GM12865 (cell line): ENCODE measurements around the gene SCAMP4.
A peak's percentile ranks its signal among the peaks of the same experiment; 100 is the strongest.

ENCODE experiments used
- DNase-seq: peaks from one replicate; pipeline ENCODE4 v3.0.0; 2010; ENCODE audit warnings: low read depth
- H3K4me3 ChIP-seq: 2 replicates; pipeline ENCODE4 v1.5.1; 2011; ENCODE audit warnings: mild to moderate bottlenecking, low read depth, low read length, control low read depth
- TF ChIP-seq, protein P1 (sequence below): IDR thresholded peaks from 2 replicates; pipeline ENCODE4 v1.5.1; 2011; ENCODE audit warnings: low read length, control low read depth, low read depth, inconsistent platforms; ENCODE audit not compliant: insufficient read depth; ENCODE audit errors: missing control alignments

Gene SCAMP4, protein sequence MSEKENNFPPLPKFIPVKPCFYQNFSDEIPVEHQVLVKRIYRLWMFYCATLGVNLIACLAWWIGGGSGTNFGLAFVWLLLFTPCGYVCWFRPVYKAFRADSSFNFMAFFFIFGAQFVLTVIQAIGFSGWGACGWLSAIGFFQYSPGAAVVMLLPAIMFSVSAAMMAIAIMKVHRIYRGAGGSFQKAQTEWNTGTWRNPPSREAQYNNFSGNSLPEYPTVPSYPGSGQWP

DNA sequence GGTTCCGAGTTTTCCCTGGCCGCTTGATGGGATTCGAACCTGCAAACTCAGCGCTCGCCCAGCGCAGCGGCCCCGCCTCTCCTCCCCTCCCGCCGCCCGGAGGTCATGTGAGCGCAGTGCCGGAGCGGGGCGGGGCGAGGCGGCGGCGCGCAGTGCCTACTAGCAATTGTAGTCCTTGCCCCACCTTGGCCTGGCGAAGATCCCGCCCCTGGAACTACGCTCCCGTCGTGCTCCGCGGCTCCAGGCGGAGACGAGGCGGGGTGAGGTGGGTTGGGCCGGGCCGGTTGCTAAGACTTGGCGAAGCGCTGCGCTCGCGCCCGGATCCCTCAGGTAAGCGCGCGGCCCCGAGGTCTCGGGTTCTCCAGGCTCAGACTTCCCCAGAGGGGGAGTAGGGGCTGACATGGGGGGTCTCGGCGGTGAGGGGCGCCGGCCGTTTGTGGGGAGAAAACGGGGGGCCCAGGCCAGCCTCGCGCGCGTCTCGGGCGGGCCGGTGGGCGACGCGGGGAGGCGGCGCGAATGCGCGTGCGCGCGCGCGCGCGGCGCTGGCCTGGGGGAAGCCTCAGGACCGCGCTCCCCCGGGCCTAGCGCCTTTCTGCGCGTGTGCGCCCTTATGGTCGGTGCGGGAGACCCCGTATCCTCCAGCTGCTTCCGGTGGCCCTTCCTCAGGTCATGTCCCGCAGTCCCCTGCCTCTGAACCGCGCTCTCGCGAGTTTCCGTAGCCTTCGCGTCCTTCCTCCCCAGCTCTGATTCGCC is at the start of gene SCAMP4, which contains the start of gene ADAT3:
Gene SCAMP4, plus strand, starts transcription at position 290 of the 753 bp plus-strand sequence. CDS start 9,621 bp downstream, outside the sequence.
Gene ADAT3, plus strand, starts transcription at position 290 of the 753 bp plus-strand sequence. CDS start 6,649 bp downstream, outside the sequence.
- H3K4me3 ChIP-seq: peak within 1 kb of the TSS; percentile 68
- TF ChIP-seq, protein P1, sequence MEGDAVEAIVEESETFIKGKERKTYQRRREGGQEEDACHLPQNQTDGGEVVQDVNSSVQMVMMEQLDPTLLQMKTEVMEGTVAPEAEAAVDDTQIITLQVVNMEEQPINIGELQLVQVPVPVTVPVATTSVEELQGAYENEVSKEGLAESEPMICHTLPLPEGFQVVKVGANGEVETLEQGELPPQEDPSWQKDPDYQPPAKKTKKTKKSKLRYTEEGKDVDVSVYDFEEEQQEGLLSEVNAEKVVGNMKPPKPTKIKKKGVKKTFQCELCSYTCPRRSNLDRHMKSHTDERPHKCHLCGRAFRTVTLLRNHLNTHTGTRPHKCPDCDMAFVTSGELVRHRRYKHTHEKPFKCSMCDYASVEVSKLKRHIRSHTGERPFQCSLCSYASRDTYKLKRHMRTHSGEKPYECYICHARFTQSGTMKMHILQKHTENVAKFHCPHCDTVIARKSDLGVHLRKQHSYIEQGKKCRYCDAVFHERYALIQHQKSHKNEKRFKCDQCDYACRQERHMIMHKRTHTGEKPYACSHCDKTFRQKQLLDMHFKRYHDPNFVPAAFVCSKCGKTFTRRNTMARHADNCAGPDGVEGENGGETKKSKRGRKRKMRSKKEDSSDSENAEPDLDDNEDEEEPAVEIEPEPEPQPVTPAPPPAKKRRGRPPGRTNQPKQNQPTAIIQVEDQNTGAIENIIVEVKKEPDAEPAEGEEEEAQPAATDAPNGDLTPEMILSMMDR: no peak
- DNase-seq: peak; percentile 100

DNA sequence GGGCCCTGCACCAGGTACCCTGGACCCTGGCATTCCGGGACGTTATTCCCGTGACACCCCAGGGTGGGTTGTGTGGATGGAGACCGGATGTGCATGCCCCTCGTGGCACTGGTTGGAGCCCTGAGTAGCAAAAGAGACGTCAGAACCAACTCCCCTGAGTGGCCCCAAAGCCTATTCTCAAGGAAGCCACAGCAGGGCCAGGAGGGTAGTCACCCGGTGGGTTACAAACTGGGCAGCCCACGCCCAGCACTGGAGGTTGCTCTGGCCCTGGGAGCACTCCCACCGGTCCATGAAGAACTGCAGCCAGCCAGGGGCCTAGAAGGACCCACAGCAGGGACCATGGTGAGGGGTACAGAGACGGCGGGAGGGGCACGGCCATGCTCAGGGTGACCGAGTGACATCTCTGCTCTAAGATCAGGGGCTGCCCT is 49.4 kb upstream of the SCAMP4 start:
- TF ChIP-seq, protein P1: no peak
- DNase-seq: peak; percentile 57
- H3K4me3 ChIP-seq: peak overlapping the region; percentile 95

DNA sequence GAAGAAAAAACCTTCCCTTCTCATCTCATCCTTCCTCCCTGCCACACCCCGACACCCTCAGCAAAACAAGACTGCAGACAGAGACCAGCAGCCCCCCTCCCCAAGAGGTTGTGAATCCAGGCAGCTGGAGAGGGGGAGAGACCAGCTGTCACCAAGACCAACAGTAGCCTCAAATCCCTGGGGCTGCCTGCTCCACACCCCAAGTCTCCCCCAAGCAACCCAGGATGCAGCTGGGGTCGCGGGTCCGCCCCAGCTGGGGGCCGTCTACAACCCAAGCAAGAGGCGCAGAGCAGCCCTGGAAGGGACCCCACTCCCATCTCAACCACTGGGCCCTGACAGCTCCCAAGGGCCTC is 48.9 kb upstream of the SCAMP4 start:
- H3K4me3 ChIP-seq: peak overlapping the region; percentile 95
- TF ChIP-seq, protein P1: no peak
- DNase-seq: no peak

DNA sequence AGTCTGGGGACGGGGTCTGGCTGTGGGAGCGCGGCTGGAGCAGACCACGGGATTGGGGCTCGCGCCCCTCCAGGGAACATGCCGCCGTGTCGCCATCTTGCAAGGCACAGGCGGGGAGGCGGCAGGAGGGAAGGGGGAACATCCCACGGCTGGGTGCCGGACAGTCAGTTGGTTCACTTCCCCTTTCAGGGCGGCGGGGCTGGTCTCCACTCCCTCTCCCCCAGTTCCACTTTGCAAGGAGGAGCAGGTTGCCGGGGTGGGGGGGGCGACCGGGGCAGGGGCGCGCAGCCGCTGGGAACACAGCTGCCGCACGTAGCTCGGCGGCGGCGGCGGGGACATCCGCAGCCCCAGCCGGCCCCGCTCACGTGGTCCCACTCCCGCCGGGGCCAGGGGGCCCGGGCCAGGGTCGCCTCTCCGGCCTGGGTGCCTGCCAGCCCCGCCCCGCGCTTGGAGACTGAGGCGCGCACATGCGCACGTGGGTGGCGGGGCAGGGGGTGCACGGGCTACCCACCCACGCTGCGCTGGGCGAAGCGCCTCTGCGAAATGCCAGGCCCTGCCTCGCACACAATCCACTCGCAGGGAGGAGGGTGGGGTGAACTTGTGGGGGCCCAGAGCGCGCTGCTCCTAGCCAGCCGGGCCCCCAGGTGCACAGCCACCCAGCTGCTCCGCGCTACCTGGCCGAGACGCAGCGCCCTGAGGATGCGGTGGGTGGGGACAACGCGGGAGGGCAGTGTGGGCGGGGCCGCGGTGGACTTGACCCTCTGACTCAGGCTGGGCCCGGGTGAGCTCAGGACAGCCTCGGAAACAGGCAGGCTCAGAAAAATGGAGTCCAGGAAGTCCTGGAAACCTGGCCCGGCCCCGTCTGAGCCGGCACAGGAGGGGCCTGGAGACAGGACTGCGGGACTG is 48.2 kb upstream of the SCAMP4 start:
- H3K4me3 ChIP-seq: peak overlapping the region; percentile 95
- DNase-seq: peak; percentile 84
- TF ChIP-seq, protein P1: no peak

DNA sequence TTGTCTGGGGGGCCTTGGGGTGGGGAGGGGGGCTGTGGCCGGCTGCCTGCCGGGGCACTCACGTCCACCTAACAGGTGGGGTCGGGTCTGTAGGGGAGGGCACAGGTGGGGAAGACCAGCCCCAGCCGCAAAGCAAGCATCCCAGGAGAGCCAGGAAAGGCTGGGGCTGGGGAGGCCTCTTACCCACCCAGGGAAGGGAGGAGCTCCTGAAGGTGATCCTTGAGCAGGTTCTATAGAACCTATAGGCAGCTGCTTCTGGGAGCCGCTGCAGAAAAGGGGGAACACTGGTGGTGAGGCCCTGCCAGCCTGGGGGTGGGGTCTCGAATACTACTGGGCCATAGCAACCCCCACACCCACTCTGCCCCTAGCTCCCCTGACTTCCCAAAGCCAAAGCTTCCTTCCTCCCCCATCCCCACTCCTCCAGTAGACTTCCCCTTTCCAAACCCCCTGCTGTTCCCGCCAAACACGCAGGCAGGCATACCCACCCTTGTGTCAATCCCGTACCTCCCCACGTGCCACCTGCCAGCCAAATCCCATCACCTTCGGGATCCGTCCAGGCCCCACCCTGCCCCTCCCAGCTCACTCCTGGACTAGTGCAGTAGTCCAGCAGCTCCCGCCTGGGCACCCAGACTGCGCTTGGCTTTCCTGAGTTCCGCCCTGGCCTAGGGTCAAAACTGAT is 47.4 kb upstream of the SCAMP4 start:
- no peak for DNase-seq
- peak overlapping the region; percentile 95 for H3K4me3 ChIP-seq
- TF ChIP-seq, protein P1: no peak

DNA sequence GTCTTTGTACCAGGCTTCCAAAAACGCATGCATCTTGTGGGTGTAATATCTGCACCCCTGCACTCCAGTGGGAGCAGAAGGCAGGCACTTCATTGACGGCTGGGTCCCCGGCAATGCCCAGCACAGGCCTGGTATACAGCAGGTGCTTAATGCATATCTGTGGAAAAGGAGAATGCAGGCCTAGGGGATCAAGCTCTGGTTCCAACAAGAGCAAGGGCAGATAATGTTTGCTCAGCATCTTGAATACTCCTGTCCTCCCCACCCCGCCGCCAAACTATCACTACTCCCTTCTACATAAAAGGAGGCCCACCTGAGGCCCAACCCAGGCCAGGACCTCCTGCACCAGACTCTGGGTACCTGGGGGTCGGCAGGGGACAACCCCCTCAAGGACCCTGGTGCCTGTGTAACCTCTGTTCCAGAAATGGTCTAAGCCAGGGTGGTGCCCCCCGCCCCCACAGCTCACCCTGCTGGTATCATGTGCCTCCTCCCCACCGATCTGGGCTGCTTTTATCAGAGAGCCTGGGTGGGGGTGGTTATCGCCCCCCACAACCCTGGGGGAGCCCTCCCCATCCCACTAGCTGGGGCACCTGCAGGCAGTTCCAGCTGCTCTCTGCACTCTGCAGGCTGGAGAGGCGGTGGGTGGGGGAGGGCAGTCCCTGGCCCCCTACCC is 46.7 kb upstream of the SCAMP4 start:
- TF ChIP-seq, protein P1: no peak
- H3K4me3 ChIP-seq: no peak overlapping the region
- DNase-seq: no peak
